Measurements from ENCODE around the gene HOMER3.

HOMER3 gene

DNA sequence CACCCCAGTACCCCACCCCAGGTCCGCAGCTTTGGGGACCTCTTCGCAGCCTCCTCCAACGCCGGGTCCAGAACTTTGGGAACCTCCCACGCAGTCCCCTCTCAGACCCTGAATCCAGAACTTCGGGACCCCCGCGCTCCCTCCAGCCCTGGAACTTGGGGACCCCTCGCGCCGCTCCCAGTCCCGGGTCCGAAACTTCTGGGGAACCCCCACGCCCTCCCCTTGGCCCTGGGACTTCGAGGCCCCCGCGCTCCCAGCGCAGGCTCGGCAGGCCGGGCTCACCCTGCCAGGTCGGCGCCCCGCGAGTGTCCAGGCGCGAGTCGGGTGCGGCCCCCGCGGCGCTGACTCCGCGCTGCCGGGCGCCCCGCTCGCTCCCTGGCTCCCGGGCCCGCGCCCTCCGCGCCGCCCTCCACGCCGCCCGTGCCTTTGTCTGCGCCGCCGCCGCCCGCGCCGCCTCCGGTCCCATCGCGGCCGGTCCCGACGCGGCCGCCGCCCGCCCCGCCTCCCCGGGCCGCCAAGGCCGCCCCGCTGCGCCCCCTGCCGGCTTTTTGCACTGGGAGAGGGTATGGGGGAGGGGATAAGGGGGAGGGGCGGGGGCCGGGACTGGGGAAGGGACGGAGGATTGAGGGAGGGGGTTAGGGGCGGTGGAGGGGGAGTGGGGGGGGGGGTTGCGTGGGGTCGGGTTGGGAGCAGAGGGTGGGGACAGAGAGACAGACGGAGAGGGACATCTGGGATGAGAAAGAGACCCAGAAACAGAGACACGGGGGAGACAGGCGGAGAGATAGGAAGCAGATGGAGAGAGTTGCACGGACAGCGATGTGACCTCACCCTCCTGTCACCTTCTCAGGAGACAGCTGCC is at the start of gene HOMER3:
Gene HOMER3 (minus strand): TSS at position 449 of the 859 bp plus-strand sequence. CDS start 2,235 bp downstream, outside the sequence.
- TF ChIP-seq, protein P1, sequence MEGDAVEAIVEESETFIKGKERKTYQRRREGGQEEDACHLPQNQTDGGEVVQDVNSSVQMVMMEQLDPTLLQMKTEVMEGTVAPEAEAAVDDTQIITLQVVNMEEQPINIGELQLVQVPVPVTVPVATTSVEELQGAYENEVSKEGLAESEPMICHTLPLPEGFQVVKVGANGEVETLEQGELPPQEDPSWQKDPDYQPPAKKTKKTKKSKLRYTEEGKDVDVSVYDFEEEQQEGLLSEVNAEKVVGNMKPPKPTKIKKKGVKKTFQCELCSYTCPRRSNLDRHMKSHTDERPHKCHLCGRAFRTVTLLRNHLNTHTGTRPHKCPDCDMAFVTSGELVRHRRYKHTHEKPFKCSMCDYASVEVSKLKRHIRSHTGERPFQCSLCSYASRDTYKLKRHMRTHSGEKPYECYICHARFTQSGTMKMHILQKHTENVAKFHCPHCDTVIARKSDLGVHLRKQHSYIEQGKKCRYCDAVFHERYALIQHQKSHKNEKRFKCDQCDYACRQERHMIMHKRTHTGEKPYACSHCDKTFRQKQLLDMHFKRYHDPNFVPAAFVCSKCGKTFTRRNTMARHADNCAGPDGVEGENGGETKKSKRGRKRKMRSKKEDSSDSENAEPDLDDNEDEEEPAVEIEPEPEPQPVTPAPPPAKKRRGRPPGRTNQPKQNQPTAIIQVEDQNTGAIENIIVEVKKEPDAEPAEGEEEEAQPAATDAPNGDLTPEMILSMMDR (IDR thresholded peaks at IDR 0.05; ENCODE audit: control insufficient read depth, insufficient read depth, low read depth, low read length, missing control alignments) = peak; percentile 50
- H3K4me3 ChIP-seq (ENCODE audit: control insufficient read depth, low read depth, low read length) = peak within 1 kb of the TSS; percentile 88
- DNase-seq (ENCODE audit: low read depth) = no peak

DNA sequence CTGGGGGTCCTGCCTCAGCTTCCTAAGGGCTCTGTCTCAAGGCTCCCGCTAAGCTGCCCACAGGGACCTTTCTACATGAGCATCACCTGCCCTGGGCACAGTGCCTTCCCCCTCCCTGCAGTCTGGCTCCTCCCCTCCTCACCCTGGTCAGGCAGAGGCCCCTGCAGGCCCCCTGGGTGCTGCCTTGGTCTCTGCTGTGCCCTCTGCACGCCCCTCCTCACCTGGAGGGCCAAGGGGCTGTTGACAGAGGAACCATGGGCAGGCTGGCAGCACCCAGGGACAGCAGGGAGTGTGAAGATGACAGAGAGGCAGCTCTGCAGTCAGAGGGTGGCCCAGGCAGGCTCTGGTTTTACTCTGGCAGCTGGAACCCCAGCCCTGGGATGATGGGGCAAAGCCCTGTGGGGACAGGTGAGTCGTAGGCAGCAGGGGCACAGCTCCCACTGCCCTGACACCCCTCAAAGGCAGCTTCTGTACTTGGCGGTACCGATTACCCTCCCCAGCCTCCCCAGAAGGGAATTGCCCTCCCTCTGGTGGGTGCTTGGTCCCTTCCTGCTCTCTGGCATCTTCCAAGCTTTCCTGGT is 49.2 kb upstream of the HOMER3 start:
- no peak overlapping the region for H3K4me3 ChIP-seq (ENCODE audit: control insufficient read depth, low read depth, low read length)
- DNase-seq (ENCODE audit: low read depth) = no peak
- TF ChIP-seq, protein P1 (IDR thresholded peaks at IDR 0.05; ENCODE audit: control insufficient read depth, insufficient read depth, low read depth, low read length, missing control alignments) = no peak

DNA sequence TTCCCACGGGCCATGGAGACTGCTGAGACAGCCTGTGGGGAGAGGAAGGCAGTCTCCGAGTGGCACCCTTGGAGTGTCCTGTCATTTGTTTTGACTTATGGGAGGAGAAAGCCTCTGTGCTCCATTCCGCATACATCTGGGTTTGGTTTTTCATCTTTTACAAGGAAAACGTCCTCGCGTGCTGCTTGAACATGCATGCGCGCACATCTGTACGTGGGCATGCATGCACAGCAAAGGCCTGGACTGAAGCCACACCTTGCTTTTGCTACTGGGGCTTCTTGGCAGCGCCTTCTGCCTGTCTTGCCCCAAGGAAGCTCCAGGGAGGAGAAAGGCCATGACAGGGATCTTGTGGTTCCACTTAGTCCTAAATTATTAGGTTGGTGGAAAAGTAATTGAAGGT is 48.3 kb upstream of the HOMER3 start:
- no peak for DNase-seq (ENCODE audit: low read depth)
- TF ChIP-seq, protein P1 (IDR thresholded peaks at IDR 0.05; ENCODE audit: control insufficient read depth, insufficient read depth, low read depth, low read length, missing control alignments) = no peak
- H3K4me3 ChIP-seq (ENCODE audit: control insufficient read depth, low read depth, low read length) = no peak overlapping the region

DNA sequence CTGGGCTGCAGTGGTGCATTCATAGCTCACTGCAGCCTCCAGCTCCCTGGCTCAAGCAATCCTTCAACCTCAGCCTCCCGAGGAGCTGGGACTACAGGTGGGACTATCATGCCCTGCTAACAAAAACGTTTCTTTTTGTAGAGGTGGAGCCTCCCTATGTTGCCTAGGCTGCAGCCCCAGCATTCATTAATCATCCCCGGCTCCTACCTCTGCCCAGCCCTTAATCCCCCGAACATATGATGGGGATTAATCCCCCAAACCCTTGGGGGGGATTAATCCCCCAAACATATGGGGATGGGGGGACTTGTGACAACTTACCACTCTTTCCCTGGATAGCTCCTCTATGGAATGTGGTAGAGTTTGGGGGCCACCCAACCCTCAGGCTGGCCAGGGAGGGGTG is 46.4 kb upstream of the HOMER3 start:
- TF ChIP-seq, protein P1 (IDR thresholded peaks at IDR 0.05; ENCODE audit: control insufficient read depth, insufficient read depth, low read depth, low read length, missing control alignments) = no peak
- no peak for DNase-seq (ENCODE audit: low read depth)
- H3K4me3 ChIP-seq (ENCODE audit: control insufficient read depth, low read depth, low read length) = no peak overlapping the region

DNA sequence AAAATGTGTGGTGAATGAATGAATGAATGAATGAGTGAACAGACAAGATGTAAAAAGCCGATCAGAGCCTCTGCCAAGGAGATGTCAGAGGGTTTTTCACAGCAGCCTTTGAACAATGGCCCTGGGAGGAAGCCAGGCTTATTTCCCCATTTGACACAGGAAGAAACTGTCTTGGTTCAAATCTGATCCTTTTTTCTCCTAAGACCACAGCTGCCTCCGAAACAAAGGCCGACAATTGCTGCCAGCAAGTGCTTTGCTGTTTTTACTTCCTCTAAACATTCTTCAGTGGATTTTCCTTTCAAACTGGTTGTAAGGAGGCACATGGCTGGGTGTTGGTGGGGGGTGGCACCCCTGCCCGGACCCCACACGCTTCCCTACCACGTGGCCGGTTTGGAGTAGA is 44.2 kb upstream of the HOMER3 start:
- no peak overlapping the region for H3K4me3 ChIP-seq (ENCODE audit: control insufficient read depth, low read depth, low read length)
- DNase-seq (ENCODE audit: low read depth) = no peak
- TF ChIP-seq, protein P1 (IDR thresholded peaks at IDR 0.05; ENCODE audit: control insufficient read depth, insufficient read depth, low read depth, low read length, missing control alignments) = no peak

DNA sequence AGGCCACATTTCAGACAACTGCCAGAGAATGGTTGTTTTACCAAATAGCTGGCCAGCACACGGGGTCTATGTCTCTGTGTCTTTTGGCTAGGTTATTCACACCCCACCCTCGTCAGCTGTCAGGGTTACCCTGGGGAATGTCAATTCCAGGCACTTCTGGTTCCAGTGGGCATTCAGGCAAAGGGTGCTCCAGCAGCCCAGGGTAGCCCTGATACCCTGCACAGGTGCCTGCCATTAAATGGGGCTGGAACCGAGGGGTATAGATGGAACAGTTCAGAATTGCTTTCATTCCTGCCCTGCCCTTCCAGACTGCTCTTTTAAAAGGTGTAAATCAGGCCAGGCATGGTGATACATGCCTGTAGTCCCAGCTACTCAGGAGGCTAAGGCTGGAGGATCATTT is 43.2 kb upstream of the HOMER3 start:
- DNase-seq (ENCODE audit: low read depth) = no peak
- TF ChIP-seq, protein P1 (IDR thresholded peaks at IDR 0.05; ENCODE audit: control insufficient read depth, insufficient read depth, low read depth, low read length, missing control alignments) = no peak
- H3K4me3 ChIP-seq (ENCODE audit: control insufficient read depth, low read depth, low read length) = no peak overlapping the region

All from AG09309 (cell line).